ENCODE measurements around the gene HOXB8.

Gene HOXB8

GRCh38 chr17:48568499-48569239 lies 46.4 kb downstream of the HOXB8 start:
- Histone ChIP-seq H3K36me3 (ENCODE audit: control insufficient read depth, insufficient read depth, low read length) (no peaks in the 10 kb centered on the region), H3K27me3 (replicated peaks; ENCODE audit: control insufficient read depth, insufficient read depth, low read length) (no peaks in the 10 kb centered on the region), H3K4me3 (replicated peaks; ENCODE audit: low read depth, low read length) (no peak overlapping the region)
- no peak for DNase-seq (ENCODE audit: extremely low read depth, insufficient read length)
- TF ChIP-seq CTCF (IDR thresholded peaks at IDR 0.05; ENCODE audit: insufficient read depth, low read length, poor library complexity, severe bottlenecking): no peak

- H3K27me3 ChIP-seq (replicated peaks; ENCODE audit: control insufficient read depth, insufficient read depth, low read length): no peaks in the 10 kb centered on the region
- DNase-seq (ENCODE audit: extremely low read depth, insufficient read length): no peak
- H3K36me3 ChIP-seq (ENCODE audit: control insufficient read depth, insufficient read depth, low read length): no peaks in the 10 kb centered on the region
- H3K4me3 ChIP-seq (replicated peaks; ENCODE audit: low read depth, low read length): no peak overlapping the region
- TF ChIP-seq CTCF (IDR thresholded peaks at IDR 0.05; ENCODE audit: insufficient read depth, low read length, poor library complexity, severe bottlenecking): no peak
Observed at GRCh38 chr17:48567646-48568354, 47.3 kb downstream of the HOXB8 start.

- no peak overlapping the region for H3K4me3 ChIP-seq (replicated peaks; ENCODE audit: low read depth, low read length)
- no peaks in the 10 kb centered on the region for H3K36me3 ChIP-seq (ENCODE audit: control insufficient read depth, insufficient read depth, low read length)
- TF ChIP-seq CTCF (IDR thresholded peaks at IDR 0.05; ENCODE audit: insufficient read depth, low read length, poor library complexity, severe bottlenecking): no peak
- no peaks in the 10 kb centered on the region for H3K27me3 ChIP-seq (replicated peaks; ENCODE audit: control insufficient read depth, insufficient read depth, low read length)
- no peak for DNase-seq (ENCODE audit: extremely low read depth, insufficient read length)
Observed at GRCh38 chr17:48567209-48567608, 47.9 kb downstream of the HOXB8 start.

GRCh38 chr17:48566717-48567116 lies 48.4 kb downstream of the HOXB8 start:
- no peak for TF ChIP-seq CTCF (IDR thresholded peaks at IDR 0.05; ENCODE audit: insufficient read depth, low read length, poor library complexity, severe bottlenecking)
- no peaks in the 10 kb centered on the region for H3K27me3 ChIP-seq (replicated peaks; ENCODE audit: control insufficient read depth, insufficient read depth, low read length)
- no peak for DNase-seq (ENCODE audit: extremely low read depth, insufficient read length)
- no peaks in the 10 kb centered on the region for H3K36me3 ChIP-seq (ENCODE audit: control insufficient read depth, insufficient read depth, low read length)
- no peak overlapping the region for H3K4me3 ChIP-seq (replicated peaks; ENCODE audit: low read depth, low read length)

- Histone ChIP-seq H3K27me3 (replicated peaks; ENCODE audit: control insufficient read depth, insufficient read depth, low read length) (no peaks in the 10 kb centered on the region), H3K4me3 (replicated peaks; ENCODE audit: low read depth, low read length) (no peak overlapping the region), H3K36me3 (ENCODE audit: control insufficient read depth, insufficient read depth, low read length) (no peaks in the 10 kb centered on the region)
- no peak for TF ChIP-seq CTCF (IDR thresholded peaks at IDR 0.05; ENCODE audit: insufficient read depth, low read length, poor library complexity, severe bottlenecking)
- no peak for DNase-seq (ENCODE audit: extremely low read depth, insufficient read length)
Observed at GRCh38 chr17:48565925-48566710, 49.0 kb downstream of the HOXB8 start.
